ENCODE measurements around the gene CHDH.

Gene CHDH

DNA sequence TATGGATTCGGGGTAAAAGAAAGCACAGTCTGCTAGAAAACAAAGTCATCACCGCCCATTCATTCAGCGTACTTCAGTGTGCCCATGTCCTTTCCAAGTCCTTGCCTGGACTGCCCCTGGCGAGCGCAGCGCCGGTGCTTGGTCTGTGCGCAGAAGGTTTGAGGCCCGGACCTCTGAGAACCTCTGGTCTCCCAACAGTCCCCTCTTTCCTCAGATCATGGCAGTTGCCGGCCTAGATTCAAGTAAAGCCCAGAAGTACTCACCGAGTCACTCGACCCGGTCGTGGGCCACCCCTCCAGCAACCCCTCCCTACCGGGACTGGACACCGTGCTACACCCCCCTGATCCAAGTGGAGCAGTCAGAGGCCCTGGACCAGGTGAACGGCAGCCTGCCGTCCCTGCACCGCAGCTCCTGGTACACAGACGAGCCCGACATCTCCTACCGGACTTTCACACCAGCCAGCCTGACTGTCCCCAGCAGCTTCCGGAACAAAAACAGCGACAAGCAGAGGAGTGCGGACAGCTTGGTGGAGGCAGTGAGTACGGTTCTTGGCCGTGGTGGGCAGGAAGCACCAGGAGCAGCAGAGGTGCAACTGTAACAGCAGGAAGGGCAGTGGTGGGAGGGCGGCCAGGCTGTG is 36.3 kb downstream of the CHDH start:
- no peak for DNase-seq (ENCODE audit: extremely low read depth in 1 of 2, low read depth in 1 of 2)

DNA sequence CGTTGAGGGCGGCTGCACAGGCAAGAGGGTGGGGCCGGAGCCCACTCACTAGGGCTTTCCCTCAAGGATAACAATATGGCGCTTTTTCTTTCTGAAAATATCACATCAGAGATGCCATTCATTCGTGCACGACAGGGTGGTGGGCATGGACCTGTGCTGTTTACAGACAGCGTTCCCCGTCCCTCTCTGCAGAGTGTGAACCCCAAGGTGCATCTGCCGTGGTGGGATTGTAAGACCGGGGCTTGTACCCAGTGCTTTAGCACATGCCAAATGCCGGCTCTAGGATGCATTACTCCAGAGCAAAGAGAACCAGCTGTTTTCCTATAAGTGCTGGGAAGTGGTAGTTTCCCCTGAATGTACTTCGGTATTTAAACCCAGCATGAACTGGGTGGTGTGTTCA is 37.0 kb downstream of the CHDH start:
- DNase-seq (ENCODE audit: extremely low read depth in 1 of 2, low read depth in 1 of 2) = no peak

DNA sequence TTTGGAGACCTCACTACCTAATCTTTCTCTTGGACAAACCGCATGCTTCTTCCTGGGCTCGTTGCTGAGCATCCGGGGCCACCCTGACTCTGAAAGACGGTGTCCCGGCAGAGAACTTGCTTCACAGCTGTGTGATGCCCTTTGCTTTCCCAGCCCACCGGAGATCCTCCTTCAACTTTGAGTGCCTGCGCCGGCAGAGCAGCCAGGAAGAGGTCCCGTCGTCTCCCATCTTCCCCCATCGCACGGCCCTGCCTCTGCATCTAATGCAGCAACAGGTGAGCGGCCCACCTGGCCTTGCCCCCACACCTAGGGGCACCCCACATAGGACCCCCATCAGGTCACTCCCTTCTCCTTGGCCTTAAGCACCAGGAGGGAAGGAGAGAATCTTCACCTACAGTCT is 37.7 kb downstream of the CHDH start:
- DNase-seq (ENCODE audit: extremely low read depth in 1 of 2, low read depth in 1 of 2) = no peak

DNA sequence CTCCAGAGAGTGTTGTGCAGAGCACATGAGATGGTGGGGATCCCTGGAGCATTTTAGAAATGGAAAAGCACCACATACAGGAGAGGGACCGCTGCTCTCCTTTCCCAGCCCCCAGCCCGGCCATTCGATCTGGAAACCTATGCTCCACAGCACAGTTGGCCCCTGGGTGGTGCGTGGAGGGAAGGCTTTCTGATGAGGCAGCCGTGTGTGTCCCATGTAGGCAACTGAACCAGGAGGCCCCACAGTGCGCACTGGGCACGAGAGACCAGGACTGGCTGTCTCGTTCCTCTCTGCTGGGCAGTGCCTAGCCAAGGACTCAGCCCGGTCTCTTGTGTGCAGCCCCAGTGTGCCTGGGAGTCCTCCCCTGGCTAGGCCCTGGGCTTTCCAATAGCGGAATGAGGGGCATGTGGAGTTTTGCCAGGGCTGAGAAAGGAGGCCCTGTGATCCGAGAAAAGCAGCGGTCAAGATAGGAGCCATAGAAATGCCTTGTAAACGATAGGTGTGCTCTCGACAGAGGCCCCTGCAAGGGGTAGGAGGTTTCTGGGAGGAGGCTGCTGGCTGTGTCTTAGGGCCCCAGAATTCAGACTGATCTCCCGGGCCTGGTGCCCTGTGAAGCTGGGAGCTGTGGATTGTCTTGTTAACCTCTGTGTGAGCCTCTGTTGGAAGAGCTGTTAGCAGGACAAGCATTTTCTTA is 39.0 kb downstream of the CHDH start:
- no peak for DNase-seq (ENCODE audit: extremely low read depth in 1 of 2, low read depth in 1 of 2)

DNA sequence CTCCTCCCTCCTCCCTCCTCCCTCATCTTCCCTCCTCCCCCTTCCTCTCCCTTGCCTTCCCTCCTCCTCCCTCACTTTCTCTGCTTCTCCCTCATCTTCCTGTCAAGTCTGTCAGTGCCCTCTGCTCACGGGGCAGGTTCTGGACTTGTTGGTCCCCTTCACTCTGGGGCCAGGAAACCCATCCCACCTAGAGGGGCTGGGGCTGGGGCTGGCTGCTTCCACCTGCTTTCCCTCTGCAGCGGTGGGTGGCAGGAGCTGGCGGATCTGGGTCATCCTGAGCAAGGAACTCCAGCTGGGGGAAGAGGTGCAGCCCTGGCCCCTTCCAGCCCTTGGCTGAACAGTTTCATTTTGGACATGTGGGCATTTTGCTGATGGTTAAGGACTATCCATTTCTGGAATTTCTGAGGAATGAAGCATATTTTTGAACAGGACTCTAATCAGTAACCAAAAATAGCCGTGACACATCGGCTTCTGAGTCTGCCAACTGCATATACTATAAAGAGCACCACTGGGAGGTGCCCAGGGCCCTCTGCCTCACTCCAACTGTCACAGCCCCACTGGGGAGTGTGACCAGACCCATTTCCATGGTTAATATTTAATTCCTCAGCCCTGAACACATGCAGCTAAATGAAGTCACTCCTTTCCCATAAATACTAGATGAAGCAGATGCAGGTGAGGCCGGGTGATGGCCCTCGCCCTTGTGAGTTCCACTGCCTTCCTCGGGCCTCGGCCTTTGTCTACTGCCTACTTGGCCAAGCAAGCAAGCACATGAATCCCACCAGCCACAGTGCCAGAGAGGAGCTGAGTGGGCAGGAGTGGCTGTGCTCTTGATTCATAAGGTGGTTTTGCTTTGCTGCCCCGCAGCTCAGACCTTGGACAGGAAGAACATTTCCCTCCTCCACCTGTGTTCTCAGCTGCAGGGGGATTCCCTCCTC is 39.8 kb downstream of the CHDH start:
- DNase-seq (ENCODE audit: extremely low read depth in 1 of 2, low read depth in 1 of 2) = no peak

DNA sequence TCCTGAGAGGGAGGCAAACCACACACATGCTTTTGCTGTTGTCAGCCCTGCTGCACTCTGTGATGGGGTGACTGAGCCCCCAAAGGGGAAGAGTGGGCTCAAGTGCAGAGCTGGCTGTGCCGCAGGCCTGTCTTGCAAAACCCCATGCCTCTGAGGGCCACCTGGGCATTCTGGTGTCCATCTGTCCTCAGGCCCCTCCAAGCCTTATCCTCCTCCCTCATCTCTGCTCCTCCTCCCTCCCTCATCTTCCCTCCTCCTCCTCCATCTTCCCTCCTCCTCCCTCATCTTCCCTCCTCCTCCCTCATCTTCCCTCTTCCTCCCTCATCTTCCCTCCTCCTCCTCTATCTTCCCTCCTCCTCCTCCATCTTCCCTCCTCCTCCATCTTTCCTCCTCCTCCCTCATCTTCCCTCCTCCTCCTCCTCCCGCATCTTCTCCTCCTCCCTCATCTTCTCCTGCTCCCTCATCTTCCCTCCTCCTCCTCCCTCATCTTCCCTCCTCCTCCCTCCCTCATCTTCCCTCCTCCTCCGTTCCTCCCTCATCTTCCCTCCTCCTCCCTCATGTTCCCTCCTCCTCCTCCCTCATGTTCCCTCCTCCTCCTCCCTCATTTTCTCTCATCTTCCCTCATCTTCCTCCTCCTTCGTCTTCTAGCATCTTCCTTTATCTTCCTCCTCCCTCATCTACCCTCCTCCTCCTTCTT is 40.6 kb downstream of the CHDH start:
- no peak for DNase-seq (ENCODE audit: extremely low read depth in 1 of 2, low read depth in 1 of 2)

DNA sequence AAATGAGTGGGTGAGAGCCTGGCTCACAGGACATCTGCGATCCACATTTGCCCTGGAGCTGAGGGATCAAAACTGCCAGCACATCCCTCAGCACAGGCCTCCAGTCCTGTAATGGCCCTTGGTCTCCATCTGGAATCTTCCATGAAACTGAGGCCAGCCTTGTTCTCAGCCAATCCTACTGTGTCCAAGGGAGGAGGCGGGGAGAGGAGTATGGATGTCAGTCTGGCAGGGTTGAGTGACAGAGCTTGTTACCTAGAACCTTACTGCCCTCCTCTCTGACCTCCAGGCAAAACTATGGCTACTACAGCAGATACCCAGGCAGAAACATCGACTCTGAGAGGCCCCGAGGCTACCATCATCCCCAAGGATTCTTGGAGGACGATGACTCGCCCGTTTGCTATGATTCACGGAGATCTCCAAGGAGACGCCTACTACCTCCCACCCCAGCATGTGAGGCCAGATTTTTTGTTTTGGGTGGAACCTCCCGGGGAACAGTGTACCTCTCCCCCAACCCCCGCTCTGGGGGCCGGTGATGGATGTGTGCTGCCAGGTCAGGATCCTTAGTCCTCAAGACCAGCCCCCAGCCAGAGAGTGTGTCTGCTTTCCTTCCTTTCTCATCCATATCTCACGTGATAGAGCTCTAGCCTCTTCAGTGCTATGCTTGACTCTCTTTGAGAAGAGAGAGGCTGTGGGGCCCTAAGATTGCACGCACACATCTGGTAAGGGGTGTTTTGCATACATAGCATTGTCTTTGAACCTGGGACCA is 41.3 kb downstream of the CHDH start:
- DNase-seq (ENCODE audit: extremely low read depth in 1 of 2, low read depth in 1 of 2) = no peak

DNA sequence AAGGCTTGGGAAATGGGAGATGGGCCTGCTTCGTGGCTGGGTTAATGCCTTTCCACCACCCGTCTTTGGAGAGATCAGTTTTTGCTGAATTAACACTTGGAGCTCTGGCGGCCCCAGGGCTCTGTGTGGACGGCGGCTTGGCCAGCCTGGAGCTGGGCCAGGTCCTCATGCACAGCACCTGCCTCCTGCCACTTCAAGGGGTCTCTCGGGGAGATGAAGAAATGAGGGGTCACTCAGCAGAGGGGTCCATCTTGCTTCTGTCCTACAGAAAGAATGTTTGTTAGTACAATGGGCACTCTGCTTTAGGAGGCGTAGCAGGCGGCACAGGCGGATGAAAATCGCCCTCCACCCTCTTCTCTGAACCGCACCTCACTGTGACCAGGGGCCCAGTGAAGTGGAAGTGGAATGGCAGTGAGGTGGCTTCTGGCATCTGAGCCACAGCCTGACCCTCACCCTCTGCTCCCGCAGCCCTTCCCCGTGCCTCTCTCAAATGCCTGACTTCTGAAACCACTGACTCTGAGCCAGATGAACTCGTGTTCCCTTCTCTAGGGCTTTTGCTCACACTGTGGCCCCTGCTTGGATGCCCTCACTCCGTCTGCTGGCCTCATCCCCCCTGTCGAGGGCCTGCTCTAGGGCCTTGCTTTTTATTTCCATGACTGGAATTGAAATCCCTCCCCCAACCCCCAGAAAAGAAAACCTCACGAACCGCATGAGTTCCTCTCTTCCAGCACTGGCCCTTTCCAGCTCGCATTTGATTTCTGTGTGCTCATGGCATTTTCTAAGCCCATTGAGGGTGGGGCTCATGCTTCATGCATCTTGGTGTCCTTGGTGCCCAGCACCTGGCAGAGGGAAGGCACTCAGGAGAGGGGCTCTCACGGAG is 42.2 kb downstream of the CHDH start:
- DNase-seq (ENCODE audit: extremely low read depth in 1 of 2, low read depth in 1 of 2) = no peak

DNA sequence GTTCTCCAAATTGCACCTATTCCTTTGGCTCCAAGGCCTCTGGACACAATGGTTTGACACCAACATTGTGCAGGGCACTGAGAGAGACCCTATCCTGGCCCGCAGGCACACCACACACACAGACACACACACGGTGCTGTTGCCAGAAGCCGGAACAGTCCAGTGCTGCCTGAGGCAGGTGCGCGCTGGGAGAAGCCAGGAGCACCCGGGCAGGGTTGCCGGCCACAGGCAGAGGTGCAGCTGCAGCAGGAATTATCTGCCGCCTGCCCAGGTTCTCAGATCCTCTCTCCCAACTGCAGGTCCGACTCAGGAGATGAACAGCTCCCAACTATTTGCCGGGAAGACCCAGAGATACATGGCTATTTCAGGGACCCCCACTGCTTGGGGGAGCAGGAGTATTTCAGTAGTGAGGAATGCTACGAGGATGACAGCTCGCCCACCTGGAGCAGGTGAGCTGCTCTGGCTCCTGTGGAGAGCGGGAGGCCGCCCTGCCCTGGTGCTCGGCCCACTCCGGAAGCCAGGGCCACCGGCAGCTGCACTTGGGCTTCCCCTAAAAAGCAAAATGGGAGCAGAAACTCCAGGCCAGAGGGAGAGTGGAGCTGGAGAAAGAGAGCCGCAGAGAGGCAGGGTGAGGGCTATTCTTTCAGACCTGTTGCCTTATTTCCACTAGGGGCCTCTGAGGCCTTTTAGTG is 42.9 kb downstream of the CHDH start:
- no peak for DNase-seq (ENCODE audit: extremely low read depth in 1 of 2, low read depth in 1 of 2)

DNA sequence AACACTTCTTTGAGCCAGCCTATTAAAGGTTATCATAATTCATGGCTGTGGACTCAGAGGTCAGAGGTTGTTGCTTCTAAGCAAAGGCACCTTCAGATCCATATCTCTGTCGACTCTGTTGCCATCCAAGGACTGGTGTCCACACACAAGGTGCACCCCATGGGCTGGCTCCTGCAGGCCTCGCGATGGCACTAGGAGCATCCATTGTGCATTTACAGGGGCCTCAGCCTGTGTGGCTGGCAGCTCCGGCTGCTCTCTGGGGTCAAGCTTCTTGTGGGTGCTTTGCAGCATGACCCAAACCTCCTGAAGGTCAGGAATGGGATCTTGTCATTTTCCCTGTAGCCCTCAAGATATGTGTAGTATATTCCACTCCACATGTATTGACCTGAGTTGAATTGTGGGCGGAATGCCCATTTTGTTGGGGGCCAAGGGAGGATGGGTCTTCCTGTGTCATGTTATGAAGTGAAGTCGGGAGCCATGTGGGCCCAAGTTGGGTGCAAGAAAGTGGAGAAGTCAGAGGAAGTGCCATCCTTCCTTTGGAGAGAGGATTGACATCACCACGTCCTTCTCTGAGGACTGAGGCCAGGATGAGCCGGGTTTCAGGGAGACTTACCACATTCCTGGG is 43.9 kb downstream of the CHDH start:
- DNase-seq (ENCODE audit: extremely low read depth in 1 of 2, low read depth in 1 of 2) = no peak

DNA sequence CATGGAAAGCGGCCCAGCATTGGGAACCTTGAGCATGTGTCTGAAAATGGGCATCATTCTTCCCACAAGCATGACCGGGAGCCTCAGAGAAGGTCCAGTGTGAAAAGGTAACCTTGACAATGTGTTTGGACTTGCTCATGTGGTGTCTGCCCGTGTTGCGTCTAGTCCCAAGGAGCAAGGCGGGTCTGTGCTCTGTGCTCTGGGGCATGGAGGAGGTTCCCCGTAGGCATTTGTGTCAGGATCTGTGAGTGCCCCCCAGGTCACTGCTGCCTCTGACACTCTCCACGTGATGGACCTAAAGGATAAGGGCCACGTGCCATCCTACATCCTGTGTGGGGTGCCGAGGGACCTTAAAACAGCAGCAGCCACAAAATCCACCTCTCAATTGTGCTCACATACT is 44.9 kb downstream of the CHDH start:
- no peak for DNase-seq (ENCODE audit: extremely low read depth in 1 of 2, low read depth in 1 of 2)

DNA sequence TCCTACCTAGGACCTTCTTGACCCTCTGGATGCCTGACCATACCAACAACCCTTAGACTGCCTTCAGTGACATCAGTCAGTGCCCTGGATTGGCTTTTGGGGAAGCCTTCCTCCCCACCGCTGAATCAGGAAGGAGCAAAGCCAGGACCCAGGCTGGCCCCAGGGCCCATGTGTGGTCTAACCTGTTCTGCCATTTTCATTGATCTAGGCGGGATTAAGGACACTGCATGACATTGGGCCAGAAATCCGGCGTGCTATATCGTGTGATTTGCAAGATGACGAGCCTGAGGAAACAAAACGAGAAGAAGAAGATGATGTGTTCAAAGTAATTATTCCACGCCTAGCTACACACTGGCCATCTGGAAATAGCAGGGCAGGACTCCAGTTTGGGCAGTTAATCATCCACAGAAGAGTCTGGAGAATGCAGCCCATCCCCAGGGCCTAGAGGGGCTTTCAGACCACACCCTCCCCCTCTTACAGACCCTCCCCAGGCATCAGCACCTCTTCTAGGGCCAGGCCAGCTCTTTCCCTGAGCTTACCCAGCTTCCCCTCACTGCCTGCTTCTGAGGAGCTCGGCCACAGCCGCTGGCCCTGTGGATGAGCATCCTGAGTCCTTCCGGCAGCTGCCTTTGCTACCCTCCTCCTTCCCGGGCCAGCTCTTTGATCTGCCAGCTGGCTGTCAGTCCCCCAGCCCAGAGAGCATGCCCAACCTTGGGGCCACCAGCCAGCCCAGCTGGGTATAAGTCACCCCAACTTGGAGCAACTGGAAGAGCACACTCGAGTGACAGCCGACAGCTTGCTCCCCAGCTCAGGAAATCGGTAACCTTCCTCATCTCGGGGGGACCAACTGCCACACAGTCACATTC is 45.9 kb downstream of the CHDH start:
- DNase-seq (ENCODE audit: extremely low read depth in 1 of 2, low read depth in 1 of 2) = no peak

DNA sequence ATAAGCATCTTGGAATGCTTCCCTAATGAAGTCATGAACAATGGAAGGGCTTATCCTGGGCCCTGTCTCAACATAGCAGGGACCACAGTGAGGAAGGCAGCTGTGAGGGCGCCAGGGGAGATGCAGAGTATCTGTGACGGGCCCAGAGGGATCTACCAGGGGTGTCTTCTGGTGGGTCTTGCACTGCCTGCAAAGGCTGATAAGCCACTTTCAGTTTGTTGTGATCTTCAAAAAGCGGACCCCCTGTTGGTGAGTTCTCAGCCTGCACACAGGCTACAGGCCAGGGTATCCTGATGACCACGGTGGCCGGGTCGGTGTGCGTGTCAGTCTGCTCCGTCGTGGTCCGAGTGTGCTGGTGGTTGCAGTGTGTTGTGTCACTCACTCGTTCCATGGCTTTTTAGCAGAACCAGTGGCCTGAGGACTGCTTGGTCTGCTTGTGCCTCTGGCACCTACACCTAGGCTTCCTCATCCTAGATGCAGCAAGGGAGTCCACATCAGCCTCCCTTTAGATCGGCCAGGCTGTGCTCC is 46.8 kb downstream of the CHDH start:
- no peak for DNase-seq (ENCODE audit: extremely low read depth in 1 of 2, low read depth in 1 of 2)

DNA sequence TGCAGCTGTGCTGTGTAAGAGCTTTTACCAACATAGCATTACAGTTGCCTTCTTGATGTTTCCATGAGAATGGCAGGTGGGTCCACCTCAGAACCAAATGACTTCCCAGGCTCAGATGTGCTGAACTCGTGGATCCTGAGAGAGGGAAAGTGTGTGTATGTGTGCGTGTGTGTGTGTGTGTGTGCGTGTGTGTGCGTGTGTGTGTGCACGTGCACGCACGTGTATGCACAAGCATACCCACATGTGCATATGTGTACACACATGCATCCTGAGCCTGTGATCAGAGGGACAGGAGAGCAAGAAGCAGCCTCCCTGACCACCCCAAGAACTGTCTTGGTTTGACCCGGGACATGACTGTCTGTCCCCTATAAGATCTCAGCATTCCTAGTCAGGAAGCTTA is 48.1 kb downstream of the CHDH start:
- no peak for DNase-seq (ENCODE audit: extremely low read depth in 1 of 2, low read depth in 1 of 2)

DNA sequence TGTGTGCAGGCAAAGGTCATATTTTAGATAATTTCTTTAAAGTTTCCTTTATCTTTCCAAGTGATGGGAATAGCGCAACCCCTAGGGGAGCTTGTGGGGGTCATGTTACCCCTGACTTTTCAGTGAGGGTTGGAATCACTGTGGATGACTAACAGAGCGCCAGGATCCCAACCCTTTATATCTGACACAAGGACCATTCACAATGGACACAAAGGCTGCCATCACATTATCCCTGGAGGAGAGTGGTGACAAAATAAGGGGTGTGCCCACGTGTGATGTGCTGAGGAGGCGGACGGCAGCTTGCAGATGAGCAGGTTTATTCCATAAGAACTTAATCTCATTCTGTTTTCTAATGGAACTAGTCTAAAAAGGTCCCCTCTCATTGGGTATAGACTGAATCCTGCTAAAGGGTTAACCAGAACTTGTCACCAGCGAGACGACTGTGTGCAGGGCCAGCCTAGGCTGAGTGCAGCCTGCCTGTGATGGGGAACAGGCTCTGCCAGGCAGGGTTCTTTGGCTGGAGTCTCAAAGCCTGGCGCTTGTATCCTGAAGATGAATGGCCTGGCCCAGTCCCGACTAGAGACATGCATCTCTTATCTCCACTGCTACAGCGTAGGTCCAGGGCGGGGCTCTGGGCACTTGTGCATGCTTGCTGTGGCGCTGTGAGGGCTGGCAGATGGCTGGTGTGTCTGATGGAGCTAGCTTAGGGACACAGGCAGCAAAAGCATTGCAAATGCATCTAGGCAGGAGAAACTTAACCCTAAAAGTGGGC is 50.2 kb downstream of the CHDH start:
- no peak for DNase-seq (ENCODE audit: extremely low read depth in 1 of 2, low read depth in 1 of 2)

DNA sequence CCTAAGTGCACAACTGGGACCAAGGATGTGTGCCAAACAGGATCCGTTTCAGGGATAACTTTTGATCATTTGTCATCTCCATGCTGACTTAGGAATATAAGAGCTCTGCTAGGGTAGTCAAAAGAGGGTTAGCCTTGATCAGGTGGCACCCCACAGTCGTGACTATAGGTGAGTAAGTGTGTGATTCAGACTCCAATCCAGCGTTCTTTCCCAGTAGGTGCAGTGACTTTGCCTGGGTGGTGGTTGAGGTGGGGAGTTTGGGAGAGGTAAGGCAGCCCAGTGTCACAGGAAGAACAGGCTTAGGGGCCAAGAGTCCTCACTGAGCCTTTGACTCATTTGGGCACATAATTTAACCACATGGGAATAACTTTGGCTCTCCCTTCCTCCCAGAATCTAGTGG is 51.0 kb downstream of the CHDH start:
- no peak for DNase-seq (ENCODE audit: extremely low read depth in 1 of 2, low read depth in 1 of 2)

DNA sequence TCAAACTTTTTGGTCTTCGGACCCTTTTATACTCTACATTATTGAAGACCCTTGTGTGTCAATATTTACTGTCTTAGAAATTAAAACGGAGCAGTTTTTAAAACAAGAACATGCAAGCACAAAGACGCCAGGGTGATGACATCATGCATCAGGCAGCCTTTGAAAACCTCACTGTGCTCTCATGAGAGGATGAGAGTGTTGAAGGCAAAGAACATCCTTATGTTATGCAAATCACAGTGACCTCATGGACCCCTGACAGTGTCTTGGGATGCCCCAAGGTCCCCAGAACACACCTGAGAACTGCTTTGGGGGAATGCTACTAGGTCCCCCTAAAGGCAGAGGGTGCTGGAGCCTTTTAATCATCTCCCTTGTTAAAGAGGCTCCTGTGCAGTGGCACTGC is 51.6 kb downstream of the CHDH start:
- DNase-seq (ENCODE audit: extremely low read depth in 1 of 2, low read depth in 1 of 2) = no peak

Data from activated CD8-positive, alpha-beta memory T cell treated with anti-CD3 and anti-CD28 coated beads for 1 hour (primary cell).